Fibroblast of villous mesenchyme (primary cell): ENCODE results near the gene NEFH. TPM values are rescaled to one million over a fixed set of nuclear protein-coding genes. Genes with fewer than 3 reads are reported as not detected.

Source experiments
- DNase-seq: peaks from one replicate; pipeline ENCODE4 v3.0.0-alpha.2; 2010; ENCODE audit warnings: low read depth
- H3K4me3 ChIP-seq: 2 replicates; pipeline ENCODE4 v1.5.1; 2011; ENCODE audit warnings: low read depth, mild to moderate bottlenecking, low read length
- total RNA-seq: library from RNA; depleted of rRNA; stranded (reverse); fragments of >200 nt; gene quantifications from 2 replicates; pipeline ENCODE4 v1.2.3, GENCODE V29; 2012
- TF ChIP-seq, protein P1 (sequence below): IDR thresholded peaks from 2 replicates; pipeline ENCODE4 v1.5.1; 2012; ENCODE audit warnings: low read depth, mild to moderate bottlenecking, low read length; ENCODE audit not compliant: insufficient read depth

Gene NEFH
- total RNA-seq, 1 donor: under 0.01 TPM

- H3K4me3 ChIP-seq: no peak overlapping the region
- TF ChIP-seq, protein P1, sequence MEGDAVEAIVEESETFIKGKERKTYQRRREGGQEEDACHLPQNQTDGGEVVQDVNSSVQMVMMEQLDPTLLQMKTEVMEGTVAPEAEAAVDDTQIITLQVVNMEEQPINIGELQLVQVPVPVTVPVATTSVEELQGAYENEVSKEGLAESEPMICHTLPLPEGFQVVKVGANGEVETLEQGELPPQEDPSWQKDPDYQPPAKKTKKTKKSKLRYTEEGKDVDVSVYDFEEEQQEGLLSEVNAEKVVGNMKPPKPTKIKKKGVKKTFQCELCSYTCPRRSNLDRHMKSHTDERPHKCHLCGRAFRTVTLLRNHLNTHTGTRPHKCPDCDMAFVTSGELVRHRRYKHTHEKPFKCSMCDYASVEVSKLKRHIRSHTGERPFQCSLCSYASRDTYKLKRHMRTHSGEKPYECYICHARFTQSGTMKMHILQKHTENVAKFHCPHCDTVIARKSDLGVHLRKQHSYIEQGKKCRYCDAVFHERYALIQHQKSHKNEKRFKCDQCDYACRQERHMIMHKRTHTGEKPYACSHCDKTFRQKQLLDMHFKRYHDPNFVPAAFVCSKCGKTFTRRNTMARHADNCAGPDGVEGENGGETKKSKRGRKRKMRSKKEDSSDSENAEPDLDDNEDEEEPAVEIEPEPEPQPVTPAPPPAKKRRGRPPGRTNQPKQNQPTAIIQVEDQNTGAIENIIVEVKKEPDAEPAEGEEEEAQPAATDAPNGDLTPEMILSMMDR: no peak
- DNase-seq: no peak
Measured at GRCh38 chr22:29464581-29464980, 15.4 kb upstream of the NEFH start.

- DNase-seq: no peak
- no peak overlapping the region for H3K4me3 ChIP-seq
- TF ChIP-seq, protein P1: no peak
Measured at GRCh38 chr22:29469755-29470154, 10.3 kb upstream of the NEFH start.

DNA sequence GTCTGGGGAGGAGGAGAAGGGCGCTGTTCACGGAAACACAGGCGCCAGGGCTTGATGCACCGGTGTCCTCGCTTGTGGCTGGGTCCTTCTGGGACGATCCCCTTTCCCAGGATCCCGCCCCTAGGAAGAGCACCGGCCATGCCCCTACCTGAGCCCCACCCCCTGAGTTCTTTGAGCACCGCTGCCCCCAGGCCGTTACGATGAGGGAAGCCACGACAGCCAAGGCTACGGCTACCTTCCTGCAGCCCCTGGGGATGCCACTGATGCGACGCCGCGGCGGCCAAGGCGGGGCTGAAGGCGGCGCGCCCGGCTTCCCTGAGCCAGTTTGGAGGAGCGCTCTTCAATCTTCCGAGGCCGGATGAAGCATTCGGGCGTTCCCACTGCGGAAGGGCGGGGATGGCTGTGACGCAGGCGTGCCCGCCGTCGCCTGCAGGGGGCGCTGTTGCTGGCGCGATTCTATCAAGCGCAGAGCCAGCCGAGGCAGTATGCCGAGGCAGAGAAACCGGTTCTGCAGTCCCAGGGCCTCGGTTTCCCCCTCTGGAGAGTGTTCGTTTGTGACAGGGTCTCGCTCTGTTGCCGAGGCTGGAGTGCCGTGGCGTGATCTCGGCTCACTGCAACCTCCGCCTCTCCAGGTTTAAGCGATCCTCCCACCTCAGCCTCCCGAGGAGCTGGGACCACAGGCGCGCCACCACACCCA lies 9.7 kb upstream of the NEFH start:
- TF ChIP-seq, protein P1: peak; percentile 85
- peak; percentile 59 for DNase-seq
- peak overlapping the region; percentile 41 for H3K4me3 ChIP-seq

DNA sequence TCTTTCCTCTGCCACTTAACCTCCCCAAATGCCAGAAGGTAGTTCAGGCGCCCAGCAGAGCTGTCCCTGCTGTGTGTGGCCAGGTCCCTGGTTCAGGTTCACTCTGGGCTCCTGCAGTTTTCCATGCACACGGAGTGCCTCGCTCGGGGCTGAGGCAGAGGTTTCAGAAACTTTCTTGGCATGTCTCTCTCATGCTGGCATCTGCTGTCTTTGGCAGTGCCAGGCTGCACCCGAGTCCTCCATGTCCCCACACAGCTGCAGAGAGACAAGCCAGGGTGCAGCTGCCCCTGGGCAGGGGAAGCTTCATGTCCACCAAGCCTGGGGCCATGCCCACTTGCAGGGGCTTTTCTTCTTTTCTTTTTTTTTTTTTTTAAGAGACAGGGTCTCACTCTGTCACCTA lies 7.0 kb upstream of the NEFH start:
- no peak for DNase-seq
- TF ChIP-seq, protein P1: no peak

DNA sequence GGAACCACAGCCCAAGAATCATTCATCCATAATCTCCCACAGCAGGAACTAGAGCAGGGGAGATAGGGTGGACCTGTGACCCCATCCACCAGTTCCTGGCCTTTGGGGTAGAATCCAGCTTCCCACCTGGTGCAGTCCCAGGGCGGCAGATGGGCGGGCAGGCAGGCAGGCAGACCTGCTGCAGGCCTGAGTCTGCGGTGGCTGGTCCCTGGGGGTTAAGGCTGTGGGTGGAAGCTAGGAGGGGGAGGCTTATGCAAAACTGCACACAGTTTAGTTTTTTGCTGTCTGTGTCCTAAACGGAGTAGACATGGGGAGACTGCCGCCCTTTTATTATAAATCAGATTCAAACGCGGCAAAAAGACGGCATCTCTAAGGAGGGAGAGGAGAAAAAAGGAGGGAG lies 4.5 kb upstream of the NEFH start:
- DNase-seq: no peak
- H3K4me3 ChIP-seq: no peak overlapping the region
- TF ChIP-seq, protein P1: no peak

More for the DNA sequence above, 7.0 kb upstream of the NEFH start:
- no peak overlapping the region for H3K4me3 ChIP-seq

DNA sequence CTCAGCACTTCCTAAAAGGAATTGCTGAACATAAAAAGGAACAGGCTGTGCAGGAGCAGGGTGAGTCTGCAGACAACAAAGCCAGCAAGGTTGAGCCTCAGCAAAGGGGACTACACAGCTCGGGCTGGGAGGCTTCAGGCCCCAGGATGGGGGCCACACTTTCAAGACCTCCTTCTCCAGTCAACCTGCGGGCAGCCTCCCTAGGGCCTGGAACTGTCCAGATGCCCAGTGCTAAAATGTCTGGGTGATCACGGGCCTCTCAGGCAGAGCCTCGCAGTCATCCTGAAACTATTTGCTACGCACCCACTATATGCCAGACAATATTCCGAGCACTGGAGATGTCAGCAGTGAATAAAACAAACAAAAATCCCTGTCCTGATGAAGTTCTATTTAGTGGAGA lies 3.9 kb upstream of the NEFH start:
- DNase-seq: no peak
- H3K4me3 ChIP-seq: no peak overlapping the region
- TF ChIP-seq, protein P1: no peak
